Coronary artery (tissue), 2 donors: ENCODE measurements around the gene TTC13.

Source experiments
- DNase-seq: peaks from one replicate; pipeline ENCODE4 v3.0.0-alpha.2; 2017; ENCODE audit warnings: low spot score
- H3K27ac ChIP-seq, 2 donors: fragments of 200-600 bp; sonication (generic); one replicate each; pipeline ENCODE4 v1.5.1; 2016 to 2019
- H3K4me3 ChIP-seq: fragments of 200-600 bp; sonication (generic); 2 replicates; pipeline ENCODE4 v1.5.1; 2016; ENCODE audit warnings: mild to moderate bottlenecking, moderate library complexity
- TF ChIP-seq, protein P1 (sequence below): fragments of 200-600 bp; sonication (generic); IDR thresholded peaks from one replicate; pipeline ENCODE4 v1.5.1; 2019; ENCODE audit warnings: antibody characterized with exemption

TTC13 gene

DNA sequence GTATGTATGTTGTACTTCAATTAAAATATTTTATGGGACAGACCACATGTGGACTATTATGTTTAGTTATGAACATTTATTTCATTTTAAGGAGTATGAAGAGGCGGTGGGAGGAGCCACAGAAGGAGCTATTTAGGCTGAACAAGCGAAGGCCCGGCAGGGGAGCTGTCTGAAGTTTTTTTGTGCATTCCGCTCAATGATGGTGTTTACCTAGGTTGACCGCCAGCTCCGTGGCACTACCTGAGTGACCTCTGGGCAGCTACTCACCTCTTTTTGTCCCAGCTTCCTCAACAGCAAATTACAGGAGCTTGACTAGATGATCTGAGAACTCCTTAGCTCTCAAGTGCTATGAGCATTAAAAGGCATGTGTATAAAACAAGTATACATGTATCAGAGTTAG lies 77.7 kb downstream of the TTC13 start:
- DNase-seq = no peak
- TF ChIP-seq, protein P1, sequence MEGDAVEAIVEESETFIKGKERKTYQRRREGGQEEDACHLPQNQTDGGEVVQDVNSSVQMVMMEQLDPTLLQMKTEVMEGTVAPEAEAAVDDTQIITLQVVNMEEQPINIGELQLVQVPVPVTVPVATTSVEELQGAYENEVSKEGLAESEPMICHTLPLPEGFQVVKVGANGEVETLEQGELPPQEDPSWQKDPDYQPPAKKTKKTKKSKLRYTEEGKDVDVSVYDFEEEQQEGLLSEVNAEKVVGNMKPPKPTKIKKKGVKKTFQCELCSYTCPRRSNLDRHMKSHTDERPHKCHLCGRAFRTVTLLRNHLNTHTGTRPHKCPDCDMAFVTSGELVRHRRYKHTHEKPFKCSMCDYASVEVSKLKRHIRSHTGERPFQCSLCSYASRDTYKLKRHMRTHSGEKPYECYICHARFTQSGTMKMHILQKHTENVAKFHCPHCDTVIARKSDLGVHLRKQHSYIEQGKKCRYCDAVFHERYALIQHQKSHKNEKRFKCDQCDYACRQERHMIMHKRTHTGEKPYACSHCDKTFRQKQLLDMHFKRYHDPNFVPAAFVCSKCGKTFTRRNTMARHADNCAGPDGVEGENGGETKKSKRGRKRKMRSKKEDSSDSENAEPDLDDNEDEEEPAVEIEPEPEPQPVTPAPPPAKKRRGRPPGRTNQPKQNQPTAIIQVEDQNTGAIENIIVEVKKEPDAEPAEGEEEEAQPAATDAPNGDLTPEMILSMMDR = no peak
- Histone ChIP-seq H3K27ac (peak overlapping the region; percentile 11 to 76), H3K4me3 (no peak overlapping the region)

DNA sequence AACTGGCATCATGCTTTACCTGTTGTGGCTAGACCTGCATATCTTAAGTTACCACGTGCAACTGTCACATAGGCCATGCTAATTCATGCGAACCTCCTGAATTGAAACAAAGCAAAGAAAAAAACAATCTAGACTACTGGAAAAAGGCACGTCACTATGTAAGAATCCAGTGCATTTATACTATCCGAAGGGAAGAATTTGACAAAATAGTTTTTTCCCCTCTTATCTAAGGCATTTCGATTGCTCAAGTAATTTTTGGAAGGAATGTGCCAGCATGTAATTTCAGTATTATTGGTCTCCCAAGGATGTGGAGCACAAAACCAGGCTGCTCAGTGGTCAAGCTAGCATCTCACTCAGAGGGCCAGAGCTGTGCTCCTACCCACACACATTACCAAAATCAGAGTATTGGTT lies 78.8 kb downstream of the TTC13 start:
- DNase-seq = no peak
- peak overlapping the region; percentile 26 to 76 for H3K27ac ChIP-seq
- TF ChIP-seq, protein P1 = no peak
- no peak overlapping the region for H3K4me3 ChIP-seq

DNA sequence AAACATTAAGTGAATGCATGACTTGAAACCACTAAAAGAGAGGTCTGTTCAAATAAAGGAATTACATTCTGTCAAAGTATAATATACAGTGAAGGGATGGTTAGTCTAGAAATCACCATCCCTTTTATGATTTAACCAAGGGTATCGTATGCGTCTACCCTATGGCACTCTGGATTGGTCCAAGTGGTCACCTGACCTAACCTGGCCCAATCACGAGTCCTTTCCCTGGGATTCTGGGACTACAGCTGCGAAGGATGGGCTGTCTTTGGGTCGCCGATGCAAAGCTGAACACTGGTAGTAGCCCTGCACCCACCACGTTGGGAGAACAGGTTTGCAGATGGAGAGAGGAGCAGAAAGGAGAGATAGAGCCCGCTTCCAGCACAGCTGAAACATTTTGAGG lies 79.9 kb downstream of the TTC13 start:
- no peak for DNase-seq
- TF ChIP-seq, protein P1 = no peak
- Histone ChIP-seq H3K4me3 (no peak overlapping the region), H3K27ac (peak overlapping the region in 1 of 2 donors; percentile 66)

DNA sequence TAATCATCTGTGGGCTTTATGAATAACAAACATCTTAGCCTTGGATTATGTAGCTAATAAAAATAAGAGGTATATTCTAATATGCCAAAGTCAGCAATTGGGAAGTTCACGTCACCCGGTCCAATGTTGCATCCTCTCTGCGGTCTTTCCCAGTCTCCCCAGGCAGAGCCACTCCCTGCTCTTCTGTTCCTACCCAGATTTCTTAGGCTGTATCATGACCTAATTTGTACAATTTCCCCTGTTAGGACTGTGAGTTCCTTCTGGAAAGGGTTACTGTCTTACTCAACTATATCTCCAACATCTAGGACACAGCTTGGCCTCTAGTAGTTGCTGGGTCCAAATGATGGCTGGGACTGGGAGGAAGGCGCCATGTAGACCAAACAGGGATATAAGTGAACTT lies 80.5 kb downstream of the TTC13 start:
- Histone ChIP-seq H3K4me3 (no peak overlapping the region), H3K27ac (peak overlapping the region in 1 of 2 donors; percentile 66)
- TF ChIP-seq, protein P1 = no peak
- no peak for DNase-seq

DNA sequence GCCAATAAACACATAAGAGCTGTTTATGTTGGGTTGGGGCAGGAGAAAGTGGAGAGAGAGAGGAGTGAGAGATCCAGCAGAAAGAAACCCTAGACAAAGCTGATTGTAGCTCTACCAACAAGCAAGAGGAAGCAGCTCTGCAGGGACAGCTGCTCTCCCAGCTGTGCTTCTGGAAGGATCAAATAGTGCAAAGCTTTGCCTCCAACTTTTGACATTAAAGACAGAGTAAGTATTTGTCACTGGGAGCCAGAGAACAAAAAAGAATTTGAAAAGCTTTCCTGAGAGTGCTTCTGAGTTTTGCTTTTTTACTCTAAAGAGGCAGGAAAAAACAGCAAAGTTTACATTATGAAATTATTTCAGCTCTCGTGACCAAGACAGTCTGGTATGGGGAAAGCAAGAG lies 81.9 kb downstream of the TTC13 start:
- Histone ChIP-seq H3K27ac (peak overlapping the region in 1 of 2 donors; percentile 55), H3K4me3 (no peak overlapping the region)
- TF ChIP-seq, protein P1 = no peak
- DNase-seq = no peak

DNA sequence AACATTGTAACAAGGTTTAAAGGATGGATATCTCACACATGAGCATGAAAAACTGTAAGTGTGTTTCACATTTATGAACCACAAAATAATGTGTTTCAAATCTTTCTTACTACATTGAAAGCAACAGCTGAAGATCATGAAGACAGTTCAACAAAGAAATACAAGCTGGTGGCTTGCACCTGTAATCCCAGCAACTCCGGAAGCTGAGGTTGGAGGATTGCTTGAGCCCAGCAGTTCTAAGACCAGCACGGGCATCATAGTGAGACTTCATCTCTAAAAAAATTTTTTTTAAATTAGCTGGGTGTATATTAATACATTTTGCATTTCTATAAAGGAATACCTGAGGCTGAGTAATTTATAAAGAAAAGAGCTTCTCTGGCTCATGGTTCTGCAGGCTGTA lies 83.2 kb downstream of the TTC13 start:
- no peak overlapping the region for H3K4me3 ChIP-seq
- H3K27ac ChIP-seq = no peak overlapping the region
- no peak for DNase-seq
- TF ChIP-seq, protein P1 = no peak

DNA sequence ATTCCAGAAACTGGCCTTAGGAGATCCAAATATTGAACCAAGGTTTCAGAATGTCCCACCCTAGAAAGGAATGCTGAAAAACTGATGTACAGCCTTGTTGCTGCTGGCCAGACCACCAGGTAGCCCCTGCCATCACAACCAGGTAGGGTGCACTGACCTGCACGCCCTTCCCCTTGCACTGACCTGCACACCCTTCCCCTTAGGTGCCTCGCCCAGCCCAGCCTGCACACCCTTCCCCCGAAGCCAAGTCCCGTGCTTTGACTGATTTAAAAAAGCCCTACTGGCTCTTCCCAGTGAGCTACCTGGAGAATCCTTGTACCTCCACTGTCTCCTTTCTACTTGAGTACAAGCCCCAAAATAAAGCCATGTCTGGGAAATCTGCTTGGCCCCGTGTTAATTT lies 84.0 kb downstream of the TTC13 start:
- H3K4me3 ChIP-seq = no peak overlapping the region
- DNase-seq = no peak
- TF ChIP-seq, protein P1 = no peak

More for the DNA sequence above, 84.0 kb downstream of the TTC13 start:
- H3K27ac ChIP-seq = no peak overlapping the region
